K562 (cell line): ENCODE results near the gene SLC7A10. TPM values are rescaled to one million over a fixed set of nuclear protein-coding genes. Genes with fewer than 3 reads are reported as not detected.

Experiments
- ATAC-seq: fragments of 200-7000 bp; cut with Tn5 transposase; 3 replicates; pipeline ENCODE4 v1.9.1; 2020; ENCODE audit warnings: moderate library complexity
- BruUV-seq: library from RNA; stranded (reverse); fragments of 400-500 nt; replicated peaks from 2 replicates; lab custom pipeline; 2021; lab: Mats Ljungman, UMichigan
- CTCF ChIA-PET: fragments of 300-600 bp; formaldehyde crosslinking; extraction: SDS; loops from one replicate; lab custom pipeline; 2021; ENCODE audit warnings: low intra/inter-chr PET ratio; lab: Yijun Ruan, JAX
- POLR2A ChIA-PET: fragments of 300-600, 350-650 bp; sonication (Branson Sonifier 250); formaldehyde crosslinking; extraction: SDS; loops from one replicate; lab custom pipeline; 2021; ENCODE audit warnings: antibody characterized with exemption, inconsistent platforms; lab: Yijun Ruan, JAX
- DNase-seq, 4 experiments: peaks; one replicate each; pipeline versions ENCODE4 v3.0.0 to v3.0.0-alpha.2; 2011 to 2018; ENCODE audit warnings: low spot score in 3 of 4, mixed read lengths in 3 of 4; ENCODE audit errors: extremely low read depth in 1 of 4
- FAIRE-seq: peaks from 2 replicates; lab custom pipeline; 2011; peaks lifted over from hg19 to GRCh38; lab: Jason Lieb, UNC
- H2AFZ ChIP-seq: 2 replicates; pipeline ENCODE4 v1.6.0; 2011; ENCODE audit warnings: low read depth, low read length, control low read depth, inconsistent platforms
- H3K27ac ChIP-seq: fragments of 200-600 bp; 3 replicates; pipeline ENCODE4 v1.8.0; 2011; ENCODE audit warnings: low read depth, mild to moderate bottlenecking, control low read depth, inconsistent platforms, low read length, moderate library complexity, mixed read lengths; ENCODE audit errors: extremely low read depth
- H3K27me3 ChIP-seq, 2 experiments: fragments of 300-600 bp in 1 of 2; 2 replicates in 1 of 2; 3 replicates in 1 of 2; pipeline versions ENCODE4 v1.6.0 to v1.8.0; 2011; ENCODE audit warnings: inconsistent platforms in 2 of 2, low read length in 2 of 2, mild to moderate bottlenecking in 1 of 2, mixed read lengths in 1 of 2, moderate library complexity in 1 of 2; ENCODE audit not compliant: control insufficient read depth in 2 of 2, insufficient read depth in 2 of 2
- H3K36me3 ChIP-seq: fragments of 300-600 bp; 3 replicates; pipeline ENCODE4 v1.8.0; 2011; ENCODE audit warnings: mild to moderate bottlenecking, low read length, inconsistent platforms; ENCODE audit not compliant: control insufficient read depth, insufficient read depth
- H3K4me1 ChIP-seq, 2 experiments: fragments of 200-600 bp in 1 of 2; replicated peaks in 1 of 2; 2 replicates in 1 of 2; 3 replicates in 1 of 2; pipeline versions ENCODE4 v1.5.1 to v1.8.0; 2011; ENCODE audit warnings: inconsistent platforms in 2 of 2, low read length in 2 of 2, mild to moderate bottlenecking in 1 of 2, mixed read lengths in 1 of 2, moderate library complexity in 1 of 2; ENCODE audit not compliant: control insufficient read depth in 2 of 2, insufficient read depth in 2 of 2
- H3K4me2 ChIP-seq: 2 replicates; pipeline ENCODE4 v1.6.1; 2011; ENCODE audit warnings: low read length, control low read depth, inconsistent platforms, mixed read lengths; ENCODE audit not compliant: insufficient read depth
- H3K4me3 ChIP-seq: fragments of 200-600 bp; sonication (generic), shearing (Covaris generic); 2 replicates; pipeline ENCODE4 v1.5.1; 2016; ENCODE audit warnings: control low read depth, inconsistent platforms
- H3K79me2 ChIP-seq: fragments of 200-600 bp; 3 replicates; pipeline ENCODE4 v1.8.0; 2011; ENCODE audit warnings: low read length, inconsistent platforms; ENCODE audit not compliant: control insufficient read depth, insufficient read depth
- H3K9ac ChIP-seq, 2 experiments: 2 replicates each; pipeline versions ENCODE4 v1.6.0 to v1.6.1; 2011; ENCODE audit warnings: low read depth in 2 of 2, low read length in 2 of 2, control low read depth in 1 of 2, inconsistent platforms in 1 of 2, mild to moderate bottlenecking in 1 of 2, mixed read lengths in 1 of 2; ENCODE audit not compliant: insufficient read depth in 1 of 2
- H3K9me1 ChIP-seq: one replicate; pipeline ENCODE4 v1.6.0; 2011; ENCODE audit warnings: inconsistent platforms, mild to moderate bottlenecking, low read length, moderate library complexity; ENCODE audit not compliant: control insufficient read depth, insufficient read depth
- H3K9me3 ChIP-seq: replicated peaks from 2 replicates; pipeline ENCODE4 v1.5.1; 2011; ENCODE audit warnings: low read depth, low read length, inconsistent platforms; ENCODE audit not compliant: control insufficient read depth, insufficient read depth
- H4K20me1 ChIP-seq: replicated peaks from 2 replicates; pipeline ENCODE4 v1.6.1; 2011; ENCODE audit warnings: low read length, inconsistent platforms, mixed read lengths; ENCODE audit not compliant: control insufficient read depth, insufficient read depth
- CHD2 ChIP-seq: IDR thresholded peaks from 2 replicates; pipeline ENCODE4 v1.6.1; 2011; ENCODE audit warnings: low read depth, low read length
- ELF2 ChIP-seq: fragments of 250-450 bp; sonication (Bioruptor Pico); IDR thresholded peaks from 2 replicates; pipeline ENCODE4 v1.5.0; 2021; ENCODE audit warnings: mild to moderate bottlenecking
- FOXJ3 ChIP-seq: sonication (generic); formaldehyde crosslinking; IDR thresholded peaks from 2 replicates; pipeline ENCODE4 v1.4.0; 2020; ENCODE audit warnings: mild to moderate bottlenecking, missing genetic modification reagents
- GABPB1 ChIP-seq: sonication (generic); formaldehyde crosslinking; IDR thresholded peaks from 2 replicates; pipeline ENCODE4 v1.8.0; 2022; ENCODE audit warnings: mild to moderate bottlenecking, missing genetic modification reagents
- KDM5B ChIP-seq: fragments of 200-600 bp; sonication (generic); IDR thresholded peaks from 2 replicates; pipeline ENCODE4 v1.6.1; 2012; ENCODE audit warnings: low read depth, mild to moderate bottlenecking, moderate library complexity, low read length, control low read depth, inconsistent platforms; ENCODE audit not compliant: insufficient replicate concordance
- MAFK ChIP-seq: IDR thresholded peaks from 2 replicates; pipeline ENCODE4 v1.6.1; 2011; ENCODE audit warnings: low read length, improper control_type of control experiment
- MYBL2 ChIP-seq, 2 experiments: fragments of 450-650 bp in 1 of 2; sonication (generic) in 1 of 2; formaldehyde crosslinking in 1 of 2; IDR thresholded peaks; 2 replicates each; pipeline versions ENCODE4 v1.6.1 to v1.8.1; 2017 to 2022; ENCODE audit warnings: borderline replicate concordance in 1 of 2, inconsistent platforms in 1 of 2, low read depth in 1 of 2, mild to moderate bottlenecking in 1 of 2, missing genetic modification reagents in 1 of 2, moderate library complexity in 1 of 2
- POLR2H ChIP-seq: IDR thresholded peaks from 2 replicates; pipeline ENCODE4 v1.6.1; 2016; ENCODE audit warnings: missing genetic modification characterization, low read depth, mild to moderate bottlenecking, control low read depth, missing compliant biosample characterization, moderate library complexity
- PRMT5 ChIP-seq: sonication (generic); formaldehyde crosslinking; IDR thresholded peaks from 2 replicates; pipeline ENCODE4 v1.5.0; 2020; ENCODE audit warnings: missing genetic modification reagents
- ZKSCAN1 ChIP-seq: fragments of 150-350 bp; IDR thresholded peaks from 2 replicates; pipeline ENCODE4 v1.6.1; 2016; ENCODE audit warnings: low read depth, low read length
- ZNF124 ChIP-seq: sonication (generic); formaldehyde crosslinking; IDR thresholded peaks from 2 replicates; pipeline ENCODE4 v1.8.1; 2022; ENCODE audit warnings: missing genetic modification reagents
- ZNF184 ChIP-seq: sonication (generic); formaldehyde crosslinking; IDR thresholded peaks from 2 replicates; pipeline ENCODE4 v1.5.0; 2020; ENCODE audit warnings: missing genetic modification reagents
- ZNF217 ChIP-seq: sonication (generic); formaldehyde crosslinking; IDR thresholded peaks from 2 replicates; pipeline ENCODE4 v1.8.0; 2022; ENCODE audit warnings: mild to moderate bottlenecking, missing genetic modification reagents
- ZNF24 ChIP-seq: fragments of 450-650 bp; IDR thresholded peaks from 2 replicates; pipeline ENCODE4 v1.6.1; 2016
- ZNF3 ChIP-seq: fragments of 250-450 bp; sonication (Bioruptor Pico); IDR thresholded peaks from 2 replicates; pipeline ENCODE4 v1.5.0; 2021; ENCODE audit warnings: mild to moderate bottlenecking, moderate library complexity
- ZNF507 ChIP-seq: conservative IDR thresholded peaks from 2 replicates; pipeline ENCODE4 v1.6.1; 2017; ENCODE audit warnings: missing genetic modification characterization, missing compliant biosample characterization
- ZNF717 ChIP-seq: fragments of 250-450 bp; sonication (Bioruptor Pico); IDR thresholded peaks from 2 replicates; pipeline ENCODE4 v1.5.0; 2021
- WGBS: fragments of 100-300 bp; shearing (Covaris generic); methylation state at CpG from one replicate; pipeline ENCODE4 v1.1.6; 2016; ENCODE audit warnings: low coverage, mixed read lengths; ENCODE audit not compliant: insufficient coverage; ENCODE audit errors: missing lambda C conversion rate; 5-methylcytosine and 5-hydroxymethylcytosine counted together
- in situ Hi-C: fragments of 300-500 bp; cut with MboI; formaldehyde crosslinking; loops from 4 replicates; pipeline ENCODE4 v1.15.0; 2018; ENCODE audit warnings: inconsistent platforms, mixed read lengths
- intact Hi-C: fragments of 100-400 bp; cut with micrococcal nuclease; formaldehyde crosslinking; loops from 2 replicates; pipeline ENCODE4 v1.14.2; 2022
- polyA plus RNA-seq, 8 experiments: library from polyadenylated mRNA; depleted of rRNA in 4 of 8; stranded (reverse) in 5 of 8; unstranded in 3 of 8; fragments of >200 nt; fragmentation: Nextera tagmentation in 2 of 8; fragmentation: Illumina TruSeq in 1 of 8; extraction: Ambion mirVana in 2 of 8; extraction: Trizol in 1 of 8; gene quantifications; 2 replicates each; pipeline versions ENCODE4 v1.2.1 to v1.2.3, GENCODE V29; 2011 to 2014; ENCODE audit warnings: inconsistent platforms in 1 of 8, missing spikeins in 1 of 8
- total RNA-seq, 7 experiments: library from RNA; depleted of rRNA in 6 of 7; stranded (reverse); fragments of >200 nt in 6 of 7; fragmentation: Illumina TruSeq in 2 of 7; extraction: Trizol in 2 of 7; gene quantifications; 2 replicates each; pipeline versions ENCODE4 v1.2.1 to v1.2.3, GENCODE V29; 2011 to 2021; ENCODE audit warnings: low replicate concordance in 1 of 7
- TF ChIP-seq, protein P1 (sequence below): fragments of 450-650 bp; IDR thresholded peaks from 2 replicates; pipeline ENCODE4 v1.6.1; 2016; ENCODE audit warnings: borderline replicate concordance
- TF ChIP-seq, protein P2 (sequence below), 3 experiments: fragments of 200-800 bp in 1 of 3; sonication (Bioruptor generic) in 1 of 3; sonication (generic) in 1 of 3; formaldehyde crosslinking in 1 of 3; IDR thresholded peaks; 2 replicates each; pipeline versions ENCODE4 v1.6.1 to v1.8.0; 2016 to 2022; ENCODE audit warnings: mild to moderate bottlenecking in 2 of 3, missing compliant biosample characterization in 2 of 3, missing genetic modification characterization in 2 of 3, missing genetic modification reagents in 1 of 3

The SLC7A10 gene
- total and polyA plus RNA-seq, 9 of the 15 experiments (the other 6 are each of a cell fraction or from before 2014, with no cell fraction given): 0.07 TPM; not detected in 8

DNA sequence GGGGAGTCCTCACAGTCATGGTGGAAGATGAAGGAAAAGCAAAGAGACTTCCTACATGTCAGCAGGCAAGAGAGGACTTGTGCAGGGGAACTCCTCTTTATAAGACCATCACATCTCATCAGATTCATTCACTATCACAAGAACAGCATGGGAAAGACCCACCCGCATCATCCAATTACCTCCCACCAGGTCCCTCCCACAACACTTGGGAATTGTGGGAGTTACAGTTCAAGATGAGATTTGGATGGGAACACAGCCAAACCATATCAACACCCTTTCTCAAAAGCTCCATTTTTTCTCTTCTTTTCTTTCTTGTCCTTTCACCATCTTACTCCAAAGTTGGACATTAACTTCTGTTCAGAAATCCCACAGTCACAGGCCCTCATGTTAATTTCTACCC lies 36.2 kb downstream of the SLC7A10 start (continued):
- TF ChIP-seq FOXJ3 (CRISPR knock-in tag) (no peak), ZNF24 (no peak)

DNA sequence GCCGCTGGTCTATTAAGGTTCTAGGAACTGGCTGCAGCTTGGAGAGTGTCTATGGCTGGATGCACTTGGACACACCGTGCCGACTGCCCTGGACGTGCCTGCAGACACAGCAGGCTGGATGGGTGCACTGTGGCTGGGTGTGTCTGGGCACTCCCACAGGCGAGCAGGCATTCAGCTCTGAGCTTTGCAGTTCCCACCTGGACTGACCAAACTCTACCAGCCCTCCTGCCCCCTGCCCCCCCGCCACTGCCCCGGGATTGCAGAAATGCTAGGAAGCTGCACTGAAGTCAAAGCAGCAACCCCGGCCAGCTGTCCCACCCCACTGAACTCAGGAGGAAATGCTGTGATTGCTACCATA lies 38.5 kb downstream of the SLC7A10 start:
- H3K9me3 ChIP-seq: no peaks in the 10 kb centered on the region
- H3K4me1 ChIP-seq: no peaks in the 10 kb centered on the region; a peak in 1 of 5 replicates
- ATAC-seq: no peak
- intact Hi-C loops: loop anchor here (10.0 kb wide), 1 partner anchor 62 kb away; no protein-coding TSS in a partner anchor
- no peak for FAIRE-seq
- POLR2A ChIA-PET: no interaction called here
- no peak overlapping the region for H3K4me2 ChIP-seq
- DNase-seq: peak in 1 of 4 experiments; percentile 3
- H3K27me3 ChIP-seq: peaks cover 6 to 14% of the 10 kb centered on the region in 2 experiments; a peak in 4 of 5 replicates
- BruUV-seq: no TSS peak
- H3K4me3 ChIP-seq: no peak overlapping the region
- H3K9ac ChIP-seq: no peak overlapping the region
- no peak overlapping the region for H3K27ac ChIP-seq
- no peaks in the 10 kb centered on the region for H3K9me1 ChIP-seq
- 10% methylated on average over 7 of the region's 8 CpGs for WGBS
- CTCF ChIA-PET: no interaction called here
- no peaks in the 10 kb centered on the region for H4K20me1 ChIP-seq
- no peaks in the 10 kb centered on the region for H3K79me2 ChIP-seq
- no peaks in the 10 kb centered on the region for H3K36me3 ChIP-seq
- H2AFZ ChIP-seq: no peak overlapping the region
- in situ Hi-C loops: no loop called here
- TF ChIP-seq ELF2 (no peak), ZNF124 (CRISPR knock-in tag) (no peak), ZNF507 (tag) (no peak), MAFK (no peak), ZNF717 (no peak), CHD2 (no peak), ZNF184 (CRISPR knock-in tag) (no peak), PRMT5 (CRISPR knock-in tag) (no peak), GABPB1 (CRISPR knock-in tag) (no peak), KDM5B (no peak), ZNF217 (CRISPR knock-in tag) (no peak), ZNF3 (CRISPR knock-in tag) (no peak), POLR2H (tag) (no peak), MYBL2 (IDR thresholded peaks at IDR 0.05; ENCODE audit: low read depth) (no peak), MYBL2 (CRISPR knock-in tag; IDR thresholded peaks at IDR 0.05; ENCODE audit: borderline replicate concordance) (no peak), ZKSCAN1 (no peak)
- TF ChIP-seq, protein P1, sequence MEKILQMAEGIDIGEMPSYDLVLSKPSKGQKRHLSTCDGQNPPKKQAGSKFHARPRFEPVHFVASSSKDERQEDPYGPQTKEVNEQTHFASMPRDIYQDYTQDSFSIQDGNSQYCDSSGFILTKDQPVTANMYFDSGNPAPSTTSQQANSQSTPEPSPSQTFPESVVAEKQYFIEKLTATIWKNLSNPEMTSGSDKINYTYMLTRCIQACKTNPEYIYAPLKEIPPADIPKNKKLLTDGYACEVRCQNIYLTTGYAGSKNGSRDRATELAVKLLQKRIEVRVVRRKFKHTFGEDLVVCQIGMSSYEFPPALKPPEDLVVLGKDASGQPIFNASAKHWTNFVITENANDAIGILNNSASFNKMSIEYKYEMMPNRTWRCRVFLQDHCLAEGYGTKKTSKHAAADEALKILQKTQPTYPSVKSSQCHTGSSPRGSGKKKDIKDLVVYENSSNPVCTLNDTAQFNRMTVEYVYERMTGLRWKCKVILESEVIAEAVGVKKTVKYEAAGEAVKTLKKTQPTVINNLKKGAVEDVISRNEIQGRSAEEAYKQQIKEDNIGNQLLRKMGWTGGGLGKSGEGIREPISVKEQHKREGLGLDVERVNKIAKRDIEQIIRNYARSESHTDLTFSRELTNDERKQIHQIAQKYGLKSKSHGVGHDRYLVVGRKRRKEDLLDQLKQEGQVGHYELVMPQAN: no peak
- TF ChIP-seq, protein P2, sequence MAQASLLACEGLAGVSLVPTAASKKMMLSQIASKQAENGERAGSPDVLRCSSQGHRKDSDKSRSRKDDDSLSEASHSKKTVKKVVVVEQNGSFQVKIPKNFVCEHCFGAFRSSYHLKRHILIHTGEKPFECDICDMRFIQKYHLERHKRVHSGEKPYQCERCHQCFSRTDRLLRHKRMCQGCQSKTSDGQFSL (CRISPR knock-in tag; IDR thresholded peaks at IDR 0.05): no peak
- TF ChIP-seq, protein P2 (tag; IDR thresholded peaks at IDR 0.05): no peak
